Neural crest cell (in vitro differentiated cells): ENCODE data around the gene ALS2CL. TPM values are rescaled to one million over a fixed set of nuclear protein-coding genes. Genes with fewer than 3 reads are reported as not detected.

Source experiments
- DNase-seq: peaks from one replicate; pipeline ENCODE4 v3.0.0; 2021; ENCODE audit warnings: low read depth, mixed read lengths, low spot score
- H3K27ac Mint-ChIP-seq: one replicate; pipeline ENCODE4 v1.8.0; 2021; ENCODE audit warnings: mild to moderate bottlenecking, mixed read lengths; ENCODE audit not compliant: unreplicated experiment
- H3K27me3 Mint-ChIP-seq: 2 replicates; pipeline ENCODE4 v1.8.0; 2021; ENCODE audit warnings: low read depth, mild to moderate bottlenecking, mixed read lengths
- H3K36me3 Mint-ChIP-seq: 2 replicates; pipeline ENCODE4 v1.8.0; 2021; ENCODE audit warnings: low read depth, mild to moderate bottlenecking, mixed read lengths
- H3K4me1 Mint-ChIP-seq: 2 replicates; pipeline ENCODE4 v1.8.0; 2021; ENCODE audit warnings: mixed read lengths
- H3K4me3 Mint-ChIP-seq: one replicate; pipeline ENCODE4 v1.8.0; 2021; ENCODE audit warnings: mild to moderate bottlenecking, mixed read lengths
- H3K9me3 Mint-ChIP-seq: 2 replicates; pipeline ENCODE4 v1.8.0; 2021; ENCODE audit warnings: mixed read lengths
- total RNA-seq: library from RNA; stranded (reverse); gene quantifications from 2 replicates; pipeline ENCODE4 v1.2.1, GENCODE V29; 2021
- TF ChIP-seq, protein P1 (sequence below): fragments of 200-600 bp; sonication (generic); conservative IDR thresholded peaks from 2 replicates; pipeline ENCODE4 v1.5.0; 2021; ENCODE audit warnings: antibody characterized with exemption, mild to moderate bottlenecking

ALS2CL gene
- total RNA-seq, 1 donor from 2014 or later: 0.26 TPM

DNA sequence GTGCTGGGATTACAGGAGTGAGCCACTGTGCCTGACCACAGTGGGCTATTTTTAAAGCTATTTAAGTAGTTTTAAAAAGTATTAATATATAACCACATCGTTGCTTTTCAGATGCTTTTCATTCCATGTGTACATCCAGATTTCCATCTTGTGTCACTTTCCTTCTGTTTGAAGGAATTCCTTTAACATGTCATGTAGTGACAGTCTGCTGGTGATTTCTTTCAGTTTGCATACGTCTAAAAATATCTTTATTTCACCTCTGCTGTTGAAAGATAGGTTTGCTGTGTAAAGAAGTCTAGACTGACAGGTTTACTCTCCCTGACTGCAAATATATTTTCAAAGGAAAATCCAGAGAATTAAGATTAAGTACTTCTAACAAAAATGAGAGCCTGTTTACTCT lies 68.9 kb downstream of the ALS2CL start:
- Mint-ChIP-seq H3K9me3 (no peaks in the 10 kb centered on the region), H3K36me3 (no peaks in the 10 kb centered on the region), H3K27ac (no peak overlapping the region), H3K4me1 (peaks cover 41% of the 10 kb centered on the region), H3K27me3 (peaks cover 9% of the 10 kb centered on the region), H3K4me3 (no peak overlapping the region)
- TF ChIP-seq, protein P1, sequence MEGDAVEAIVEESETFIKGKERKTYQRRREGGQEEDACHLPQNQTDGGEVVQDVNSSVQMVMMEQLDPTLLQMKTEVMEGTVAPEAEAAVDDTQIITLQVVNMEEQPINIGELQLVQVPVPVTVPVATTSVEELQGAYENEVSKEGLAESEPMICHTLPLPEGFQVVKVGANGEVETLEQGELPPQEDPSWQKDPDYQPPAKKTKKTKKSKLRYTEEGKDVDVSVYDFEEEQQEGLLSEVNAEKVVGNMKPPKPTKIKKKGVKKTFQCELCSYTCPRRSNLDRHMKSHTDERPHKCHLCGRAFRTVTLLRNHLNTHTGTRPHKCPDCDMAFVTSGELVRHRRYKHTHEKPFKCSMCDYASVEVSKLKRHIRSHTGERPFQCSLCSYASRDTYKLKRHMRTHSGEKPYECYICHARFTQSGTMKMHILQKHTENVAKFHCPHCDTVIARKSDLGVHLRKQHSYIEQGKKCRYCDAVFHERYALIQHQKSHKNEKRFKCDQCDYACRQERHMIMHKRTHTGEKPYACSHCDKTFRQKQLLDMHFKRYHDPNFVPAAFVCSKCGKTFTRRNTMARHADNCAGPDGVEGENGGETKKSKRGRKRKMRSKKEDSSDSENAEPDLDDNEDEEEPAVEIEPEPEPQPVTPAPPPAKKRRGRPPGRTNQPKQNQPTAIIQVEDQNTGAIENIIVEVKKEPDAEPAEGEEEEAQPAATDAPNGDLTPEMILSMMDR: no peak
- DNase-seq: no peak

DNA sequence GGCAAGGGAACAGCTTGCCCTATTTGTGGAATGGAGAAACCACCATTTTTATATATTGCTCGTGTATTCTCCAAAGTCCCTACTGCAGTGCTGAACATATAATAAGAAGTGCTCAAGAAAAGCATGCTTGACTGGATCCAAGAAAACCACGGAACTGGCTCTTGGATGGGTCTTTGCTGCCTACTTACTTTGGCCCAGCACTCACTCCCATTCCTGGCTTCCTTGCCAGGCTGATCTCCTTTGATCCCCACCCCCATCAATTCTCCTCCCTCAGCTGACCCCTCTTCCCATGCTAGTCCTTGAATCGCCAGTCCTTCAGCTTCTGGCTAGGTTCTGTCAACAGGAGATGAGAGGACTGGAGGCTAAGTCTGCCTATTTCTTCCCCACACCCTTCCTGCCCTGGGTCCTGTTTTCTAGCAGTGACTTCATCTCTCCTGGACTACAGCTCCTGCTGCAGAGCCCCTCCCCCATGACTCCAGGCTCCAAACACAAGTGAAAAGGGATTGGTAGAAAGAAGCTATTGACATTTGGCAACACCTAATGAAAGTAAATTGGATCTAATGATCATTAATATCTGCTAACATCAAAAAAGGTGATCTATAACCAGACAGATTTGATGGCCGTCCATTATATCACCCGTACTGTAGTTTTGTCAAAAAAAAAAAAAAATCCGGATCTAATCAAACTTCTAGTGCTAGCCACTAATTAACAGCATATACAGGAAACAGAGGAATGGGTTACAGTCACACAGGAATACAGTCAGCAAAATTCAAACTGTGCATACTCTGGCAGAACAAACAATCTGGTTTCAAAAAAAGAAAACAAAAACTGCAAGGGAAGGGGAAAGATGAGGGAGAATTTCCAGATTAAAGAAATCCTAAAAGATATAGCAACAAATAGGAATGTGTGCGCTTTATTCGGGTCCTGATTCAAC lies 73.4 kb downstream of the ALS2CL start:
- no peak for DNase-seq
- Mint-ChIP-seq H3K27me3 (peaks cover 13% of the 10 kb centered on the region), H3K36me3 (no peaks in the 10 kb centered on the region), H3K9me3 (no peaks in the 10 kb centered on the region), H3K4me1 (peaks cover 11% of the 10 kb centered on the region), H3K27ac (no peak overlapping the region), H3K4me3 (no peak overlapping the region)
- TF ChIP-seq, protein P1: no peak

Other genes starting within 250 kb of the ALS2CL start
- not detected in 2 replicates for gene LTF, start 228.8 kb downstream of the ALS2CL start, total RNA-seq
- gene RTP3, start 195.7 kb downstream of the ALS2CL start, total RNA-seq: not detected in 2 replicates
- gene LRRC2, start 127.4 kb downstream of the ALS2CL start, total RNA-seq: 0.12 TPM in 1 of 2 replicates, not detected in the other
- gene FAM240A, start 81.2 kb downstream of the ALS2CL start, total RNA-seq: not detected in 2 replicates
- gene TMIE, start 7.7 kb upstream of the ALS2CL start, total RNA-seq: 0.30 TPM in 1 of 2 replicates, not detected in the other
- gene PRSS50, start 24.2 kb upstream of the ALS2CL start, total RNA-seq: 0.35 and 0.39 TPM in 2 replicates
- not detected in 2 replicates for gene MYL3, start 169.8 kb upstream of the ALS2CL start, total RNA-seq
- 0.14 and 0.34 TPM in 2 replicates for gene PTH1R, start 184.0 kb upstream of the ALS2CL start, total RNA-seq